AG04450 (cell line): ENCODE data around the gene CRISP3. TPM values are rescaled to one million over a fixed set of nuclear protein-coding genes. Genes with fewer than 3 reads are reported as not detected.

Source experiments
- CTCF ChIA-PET: fragments of 300-600, 350-600 bp; formaldehyde crosslinking; extraction: SDS; loops from one replicate; lab custom pipeline; 2022; ENCODE audit warnings: antibody characterized with exemption, inconsistent platforms; lab: Charles Lee
- POLR2A ChIA-PET: fragments of 350-600 bp; formaldehyde crosslinking; extraction: SDS; loops from one replicate; lab custom pipeline; 2021; ENCODE audit warnings: antibody characterized with exemption, inconsistent platforms; lab: Yijun Ruan, JAX
- DNase-seq: peaks from one replicate; pipeline ENCODE4 v3.0.0-alpha.2; 2011; ENCODE audit warnings: low read depth, low spot score
- H3K27ac ChIP-seq: one replicate; pipeline ENCODE4 v1.5.1; 2012; ENCODE audit warnings: low read depth, low read length, control low read depth
- H3K27me3 ChIP-seq: one replicate; pipeline ENCODE4 v1.6.0; 2012; ENCODE audit warnings: low read length; ENCODE audit not compliant: control insufficient read depth, insufficient read depth
- H3K4me3 ChIP-seq: 2 replicates; pipeline ENCODE4 v1.5.1; 2011; ENCODE audit warnings: mild to moderate bottlenecking, low read depth, low read length, control low read depth
- H3K9me3 ChIP-seq: 2 replicates; pipeline ENCODE4 v1.5.1; 2012; ENCODE audit warnings: low read length; ENCODE audit not compliant: control insufficient read depth, insufficient read depth
- polyA plus RNA-seq: library from polyadenylated mRNA; depleted of rRNA; stranded (reverse); fragments of >200 nt; gene quantifications from 2 replicates; pipeline ENCODE4 v1.2.3, GENCODE V29; 2011
- TF ChIP-seq, protein P1 (sequence below): IDR thresholded peaks from 2 replicates; pipeline ENCODE4 v1.5.1; 2011; ENCODE audit warnings: low read depth, low read length, control low read depth, inconsistent platforms

Gene CRISP3
- polyA plus RNA-seq, 1 experiment, result not detected

DNA sequence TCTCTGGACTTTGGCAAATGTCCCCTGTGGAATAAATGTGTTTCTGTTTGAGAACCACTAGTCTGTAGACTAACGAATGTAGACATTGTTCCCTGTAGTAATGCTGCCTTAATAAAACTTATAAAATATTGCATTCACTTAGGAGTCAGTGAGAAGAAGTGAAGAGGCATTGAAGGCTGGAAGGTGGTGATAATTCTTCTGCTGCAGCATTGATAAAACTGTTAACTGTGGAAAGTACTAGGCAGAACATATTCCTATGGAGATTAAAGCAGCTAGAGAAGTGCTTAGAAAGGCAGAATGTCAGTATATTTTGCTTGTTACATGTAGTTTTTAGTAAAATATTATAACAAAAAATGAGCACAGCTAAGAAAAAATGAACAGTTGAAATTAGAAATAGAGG lies 38.1 kb upstream of the CRISP3 start:
- POLR2A ChIA-PET, result no interaction called here
- no peak overlapping the region for H3K4me3 ChIP-seq
- H3K9me3 ChIP-seq, result no peaks in the 10 kb centered on the region; the same call in 1 of the 2 replicates
- DNase-seq, result no peak
- TF ChIP-seq, protein P1, sequence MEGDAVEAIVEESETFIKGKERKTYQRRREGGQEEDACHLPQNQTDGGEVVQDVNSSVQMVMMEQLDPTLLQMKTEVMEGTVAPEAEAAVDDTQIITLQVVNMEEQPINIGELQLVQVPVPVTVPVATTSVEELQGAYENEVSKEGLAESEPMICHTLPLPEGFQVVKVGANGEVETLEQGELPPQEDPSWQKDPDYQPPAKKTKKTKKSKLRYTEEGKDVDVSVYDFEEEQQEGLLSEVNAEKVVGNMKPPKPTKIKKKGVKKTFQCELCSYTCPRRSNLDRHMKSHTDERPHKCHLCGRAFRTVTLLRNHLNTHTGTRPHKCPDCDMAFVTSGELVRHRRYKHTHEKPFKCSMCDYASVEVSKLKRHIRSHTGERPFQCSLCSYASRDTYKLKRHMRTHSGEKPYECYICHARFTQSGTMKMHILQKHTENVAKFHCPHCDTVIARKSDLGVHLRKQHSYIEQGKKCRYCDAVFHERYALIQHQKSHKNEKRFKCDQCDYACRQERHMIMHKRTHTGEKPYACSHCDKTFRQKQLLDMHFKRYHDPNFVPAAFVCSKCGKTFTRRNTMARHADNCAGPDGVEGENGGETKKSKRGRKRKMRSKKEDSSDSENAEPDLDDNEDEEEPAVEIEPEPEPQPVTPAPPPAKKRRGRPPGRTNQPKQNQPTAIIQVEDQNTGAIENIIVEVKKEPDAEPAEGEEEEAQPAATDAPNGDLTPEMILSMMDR, result no peak
- CTCF ChIA-PET, result no interaction called here
- no peaks in the 10 kb centered on the region for H3K27me3 ChIP-seq
- H3K27ac ChIP-seq, result no peak overlapping the region

DNA sequence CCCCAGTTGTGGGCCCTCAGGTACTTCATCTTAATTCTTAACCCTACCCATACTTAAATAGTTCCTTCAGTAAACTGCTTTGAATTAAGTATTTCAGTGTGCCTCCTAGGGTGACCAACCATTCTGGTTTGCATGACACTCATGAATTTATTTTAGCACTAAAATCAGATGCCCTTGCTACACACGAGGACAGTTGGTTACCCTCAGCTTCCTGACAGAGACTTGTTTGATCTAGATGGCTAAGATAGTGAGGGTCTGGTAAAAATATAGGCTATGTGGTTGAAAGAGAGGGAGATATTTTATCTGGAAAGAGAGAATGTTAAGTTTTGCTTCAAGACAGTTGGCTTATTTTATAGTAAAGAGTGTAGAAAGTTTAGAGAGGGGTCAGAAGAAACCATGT lies 32.3 kb upstream of the CRISP3 start:
- Histone ChIP-seq H3K9me3 (no peaks in the 10 kb centered on the region), H3K27ac (no peak overlapping the region), H3K4me3 (no peak overlapping the region), H3K27me3 (no peaks in the 10 kb centered on the region)
- ChIA-PET POLR2A (no interaction called here), CTCF (no interaction called here)
- TF ChIP-seq, protein P1, result no peak
- no peak for DNase-seq

DNA sequence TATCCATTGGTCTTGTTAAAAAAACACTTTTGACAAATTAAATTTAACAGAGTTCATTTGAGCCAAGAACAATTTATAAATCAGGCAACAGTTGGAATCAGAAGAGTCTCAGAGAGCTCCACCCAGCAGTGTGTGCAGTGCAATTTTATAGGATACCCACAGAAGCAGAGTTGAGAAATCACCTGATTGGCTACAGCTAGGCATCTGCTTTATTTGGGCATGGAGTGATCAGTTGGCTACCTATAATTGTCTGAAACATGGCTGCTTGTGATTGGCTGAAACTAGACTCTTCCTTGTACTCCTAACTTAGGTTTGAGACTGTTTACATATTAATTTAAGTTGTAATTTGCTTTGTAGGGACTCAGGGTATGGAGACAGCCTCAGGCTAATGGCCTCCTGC lies 30.9 kb upstream of the CRISP3 start:
- Histone ChIP-seq H3K27me3 (no peaks in the 10 kb centered on the region), H3K27ac (no peak overlapping the region), H3K9me3 (no peaks in the 10 kb centered on the region), H3K4me3 (no peak overlapping the region)
- POLR2A ChIA-PET, result no interaction called here
- no peak for DNase-seq
- CTCF ChIA-PET, result no interaction called here
- TF ChIP-seq, protein P1, result no peak

DNA sequence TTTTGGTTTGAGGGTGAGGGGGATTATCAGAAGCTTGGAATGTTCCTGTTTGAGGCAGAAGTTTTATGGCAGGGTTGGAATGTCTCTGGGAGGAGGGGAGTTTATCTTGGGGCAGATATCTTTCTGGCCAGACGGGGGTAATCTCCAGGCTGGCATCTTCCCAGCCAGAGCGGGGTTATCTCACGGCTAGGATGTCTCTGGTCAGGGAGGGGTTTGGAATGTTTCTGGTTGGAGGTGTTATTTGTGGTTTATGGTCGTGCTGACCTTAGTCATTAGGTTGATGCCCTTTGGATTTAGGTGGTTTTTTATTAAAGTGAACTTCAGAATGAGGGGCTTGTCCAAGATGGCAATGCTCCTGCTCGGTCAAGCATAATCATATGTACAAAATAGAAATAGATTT lies 28.1 kb upstream of the CRISP3 start:
- Histone ChIP-seq H3K27ac (no peak overlapping the region), H3K4me3 (no peak overlapping the region), H3K27me3 (no peaks in the 10 kb centered on the region), H3K9me3 (no peaks in the 10 kb centered on the region)
- DNase-seq, result no peak
- TF ChIP-seq, protein P1, result no peak
- ChIA-PET POLR2A (no interaction called here), CTCF (no interaction called here)

DNA sequence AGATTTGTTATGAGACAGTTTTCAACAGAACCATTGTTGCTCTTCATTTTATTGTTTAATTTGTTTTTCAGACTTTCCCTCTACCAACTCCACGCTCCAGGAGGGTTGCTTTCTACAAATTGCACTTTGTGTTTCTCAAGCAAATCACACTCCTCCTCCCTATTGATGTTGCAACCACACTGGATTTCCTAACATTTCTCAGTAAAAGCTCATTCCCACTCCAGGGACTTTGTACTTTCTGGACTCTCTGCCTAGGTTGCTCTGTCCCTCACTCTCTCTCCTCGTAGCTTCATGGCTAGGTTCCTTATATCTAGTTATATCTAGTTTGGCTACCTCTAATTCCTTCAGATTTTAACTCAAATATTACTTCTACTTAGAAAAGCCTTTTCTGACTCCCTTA lies 22.6 kb upstream of the CRISP3 start:
- H3K4me3 ChIP-seq, result no peak overlapping the region
- H3K27me3 ChIP-seq, result no peaks in the 10 kb centered on the region
- TF ChIP-seq, protein P1, result no peak
- ChIA-PET POLR2A (no interaction called here), CTCF (no interaction called here)
- H3K9me3 ChIP-seq, result no peaks in the 10 kb centered on the region
- H3K27ac ChIP-seq, result no peak overlapping the region
- DNase-seq, result no peak
